ENCODE results near the gene SMYD3.
"Not testable (repeated sequence)": the region's sequence is repeated elsewhere in the genome, so short reads cannot be mapped to it uniquely, and the experiment has no call there.

DNA sequence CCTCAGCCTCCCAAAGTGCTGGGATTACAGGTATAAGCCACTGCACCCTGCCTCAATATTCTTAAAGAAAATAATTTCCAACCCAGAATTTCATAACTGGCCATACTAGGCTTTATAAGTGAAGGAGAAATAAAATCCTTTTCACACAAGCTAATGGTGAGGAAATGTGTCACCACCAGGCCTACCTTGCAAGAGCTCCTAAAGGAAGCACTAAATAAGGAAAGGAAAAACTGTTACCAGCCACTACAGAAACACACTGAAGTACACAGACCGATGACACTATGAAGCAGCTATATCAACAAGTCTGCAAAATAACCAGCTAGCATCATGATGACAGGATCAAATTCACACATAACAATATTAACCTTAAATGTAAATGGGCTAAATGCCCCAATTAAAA is 565.3 kb downstream of the SMYD3 start:
- TF ChIP-seq, protein P1, sequence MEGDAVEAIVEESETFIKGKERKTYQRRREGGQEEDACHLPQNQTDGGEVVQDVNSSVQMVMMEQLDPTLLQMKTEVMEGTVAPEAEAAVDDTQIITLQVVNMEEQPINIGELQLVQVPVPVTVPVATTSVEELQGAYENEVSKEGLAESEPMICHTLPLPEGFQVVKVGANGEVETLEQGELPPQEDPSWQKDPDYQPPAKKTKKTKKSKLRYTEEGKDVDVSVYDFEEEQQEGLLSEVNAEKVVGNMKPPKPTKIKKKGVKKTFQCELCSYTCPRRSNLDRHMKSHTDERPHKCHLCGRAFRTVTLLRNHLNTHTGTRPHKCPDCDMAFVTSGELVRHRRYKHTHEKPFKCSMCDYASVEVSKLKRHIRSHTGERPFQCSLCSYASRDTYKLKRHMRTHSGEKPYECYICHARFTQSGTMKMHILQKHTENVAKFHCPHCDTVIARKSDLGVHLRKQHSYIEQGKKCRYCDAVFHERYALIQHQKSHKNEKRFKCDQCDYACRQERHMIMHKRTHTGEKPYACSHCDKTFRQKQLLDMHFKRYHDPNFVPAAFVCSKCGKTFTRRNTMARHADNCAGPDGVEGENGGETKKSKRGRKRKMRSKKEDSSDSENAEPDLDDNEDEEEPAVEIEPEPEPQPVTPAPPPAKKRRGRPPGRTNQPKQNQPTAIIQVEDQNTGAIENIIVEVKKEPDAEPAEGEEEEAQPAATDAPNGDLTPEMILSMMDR (conservative IDR thresholded peaks at IDR 0.05 in 1 of 2, IDR thresholded peaks at IDR 0.05 in 1 of 2; ENCODE audit: low read depth in 1 of 2, low read length in 2 of 2), result not testable (repeated sequence)
- TF ChIP-seq EZH2 (IDR thresholded peaks at IDR 0.05; ENCODE audit: low read length, missing control alignments), result not testable (repeated sequence)
